GM18873 (cell line): ENCODE results near the gene BSND.
"Not testable (repeated sequence)": the region's sequence is repeated elsewhere in the genome, so short reads cannot be mapped to it uniquely, and the experiment has no call there.

Experiments used
- ATAC-seq: cut with Tn5 transposase; IDR thresholded peaks from one replicate; pipeline ENCODE4 v1.9.1; 2021; ENCODE audit warnings: mild to moderate bottlenecking, moderate library complexity, moderate number of reproducible peaks; ENCODE audit not compliant: unreplicated experiment, low FRiP score

Gene BSND

GRCh38 chr1:54998677-54999076 lies at the start of gene BSND:
TSS of gene BSND (plus strand) at chr1:54998933. CDS start at chr1:54999187, 254 bp downstream.
- no peak for ATAC-seq

GRCh38 chr1:54949053-54949452 lies 49.7 kb upstream of the BSND start:
- ATAC-seq: no peak

GRCh38 chr1:54950006-54950368 lies 48.7 kb upstream of the BSND start:
- ATAC-seq: no peak

GRCh38 chr1:54950369-54951163 lies 48.2 kb upstream of the BSND start:
- ATAC-seq: no peak

GRCh38 chr1:54951810-54952226 lies 46.9 kb upstream of the BSND start:
- no peak for ATAC-seq

- no peak for ATAC-seq
These were observed 45.6 kb upstream of the BSND start for GRCh38 chr1:54952950-54953718.

- no peak for ATAC-seq
These were observed 44.9 kb upstream of the BSND start for GRCh38 chr1:54953846-54954245.

- ATAC-seq: no peak
These were observed 43.4 kb upstream of the BSND start for GRCh38 chr1:54955359-54955758.

- no peak for ATAC-seq
These were observed 42.0 kb upstream of the BSND start for GRCh38 chr1:54956726-54957125.

- no peak for ATAC-seq
These were observed 39.5 kb upstream of the BSND start for GRCh38 chr1:54959241-54959640.

GRCh38 chr1:54962612-54963395 lies 35.9 kb upstream of the BSND start:
- no peak for ATAC-seq

GRCh38 chr1:54963829-54964228 lies 34.9 kb upstream of the BSND start:
- not testable (repeated sequence) for ATAC-seq

GRCh38 chr1:54965624-54966340 lies 33.0 kb upstream of the BSND start:
- no peak for ATAC-seq

GRCh38 chr1:54967372-54967771 lies 31.4 kb upstream of the BSND start:
- ATAC-seq: no peak

GRCh38 chr1:54968551-54968950 lies 30.2 kb upstream of the BSND start:
- no peak for ATAC-seq

- no peak for ATAC-seq
These were observed 28.9 kb upstream of the BSND start for GRCh38 chr1:54969879-54970278.

GRCh38 chr1:54970901-54971300 lies 27.8 kb upstream of the BSND start:
- no peak for ATAC-seq

GRCh38 chr1:54971317-54971791 lies 27.4 kb upstream of the BSND start:
- peak; percentile 70 for ATAC-seq

- ATAC-seq: no peak
These were observed 26.3 kb upstream of the BSND start for GRCh38 chr1:54972436-54972835.

GRCh38 chr1:54973205-54973921 lies 25.4 kb upstream of the BSND start:
- no peak for ATAC-seq
